ENCODE data around the gene RTP1. TPM values are rescaled to one million over a fixed set of nuclear protein-coding genes. Genes with fewer than 3 reads are reported as not detected.
A peak's percentile ranks its signal among the peaks of the same experiment; 100 is the strongest.

Gene RTP1
- total RNA-seq, 1 donor from 2014 or later = not detected

DNA sequence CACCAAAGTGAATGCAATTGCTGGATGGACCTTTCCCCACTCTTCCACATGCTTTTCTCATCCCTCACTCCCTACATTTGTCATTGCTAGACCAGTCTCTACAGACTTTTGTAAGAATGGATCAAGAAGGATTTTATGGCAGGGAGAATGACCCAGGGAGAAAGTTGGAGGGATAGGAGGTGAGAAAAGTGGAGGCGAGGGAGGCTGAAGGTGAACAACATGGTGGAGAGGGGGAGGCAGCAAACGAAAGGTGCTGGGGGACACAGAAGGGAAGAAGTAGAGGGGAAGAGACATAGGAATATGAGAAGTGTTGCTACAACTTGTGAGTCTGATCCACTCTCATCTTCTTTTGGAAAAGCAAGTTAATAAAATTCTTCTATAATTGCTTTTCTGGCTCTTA, 24.4 kb upstream of the RTP1 start:
- TF ChIP-seq, protein P1, sequence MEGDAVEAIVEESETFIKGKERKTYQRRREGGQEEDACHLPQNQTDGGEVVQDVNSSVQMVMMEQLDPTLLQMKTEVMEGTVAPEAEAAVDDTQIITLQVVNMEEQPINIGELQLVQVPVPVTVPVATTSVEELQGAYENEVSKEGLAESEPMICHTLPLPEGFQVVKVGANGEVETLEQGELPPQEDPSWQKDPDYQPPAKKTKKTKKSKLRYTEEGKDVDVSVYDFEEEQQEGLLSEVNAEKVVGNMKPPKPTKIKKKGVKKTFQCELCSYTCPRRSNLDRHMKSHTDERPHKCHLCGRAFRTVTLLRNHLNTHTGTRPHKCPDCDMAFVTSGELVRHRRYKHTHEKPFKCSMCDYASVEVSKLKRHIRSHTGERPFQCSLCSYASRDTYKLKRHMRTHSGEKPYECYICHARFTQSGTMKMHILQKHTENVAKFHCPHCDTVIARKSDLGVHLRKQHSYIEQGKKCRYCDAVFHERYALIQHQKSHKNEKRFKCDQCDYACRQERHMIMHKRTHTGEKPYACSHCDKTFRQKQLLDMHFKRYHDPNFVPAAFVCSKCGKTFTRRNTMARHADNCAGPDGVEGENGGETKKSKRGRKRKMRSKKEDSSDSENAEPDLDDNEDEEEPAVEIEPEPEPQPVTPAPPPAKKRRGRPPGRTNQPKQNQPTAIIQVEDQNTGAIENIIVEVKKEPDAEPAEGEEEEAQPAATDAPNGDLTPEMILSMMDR (IDR thresholded peaks at IDR 0.05; ENCODE audit: unreplicated experiment) = no peak
- no peak for DNase-seq (ENCODE audit: low spot score)
- Mint-ChIP-seq H3K9me3 (ENCODE audit: unreplicated experiment) (no peaks in the 10 kb centered on the region), H3K36me3 (ENCODE audit: low read depth, unreplicated experiment) (no peaks in the 10 kb centered on the region), H3K4me1 (ENCODE audit: unreplicated experiment) (no peaks in the 10 kb centered on the region), H3K27ac (ENCODE audit: unreplicated experiment) (no peak overlapping the region), H3K4me3 (ENCODE audit: unreplicated experiment) (no peak overlapping the region), H3K27me3 (ENCODE audit: unreplicated experiment) (peaks cover 3% of the 10 kb centered on the region)

DNA sequence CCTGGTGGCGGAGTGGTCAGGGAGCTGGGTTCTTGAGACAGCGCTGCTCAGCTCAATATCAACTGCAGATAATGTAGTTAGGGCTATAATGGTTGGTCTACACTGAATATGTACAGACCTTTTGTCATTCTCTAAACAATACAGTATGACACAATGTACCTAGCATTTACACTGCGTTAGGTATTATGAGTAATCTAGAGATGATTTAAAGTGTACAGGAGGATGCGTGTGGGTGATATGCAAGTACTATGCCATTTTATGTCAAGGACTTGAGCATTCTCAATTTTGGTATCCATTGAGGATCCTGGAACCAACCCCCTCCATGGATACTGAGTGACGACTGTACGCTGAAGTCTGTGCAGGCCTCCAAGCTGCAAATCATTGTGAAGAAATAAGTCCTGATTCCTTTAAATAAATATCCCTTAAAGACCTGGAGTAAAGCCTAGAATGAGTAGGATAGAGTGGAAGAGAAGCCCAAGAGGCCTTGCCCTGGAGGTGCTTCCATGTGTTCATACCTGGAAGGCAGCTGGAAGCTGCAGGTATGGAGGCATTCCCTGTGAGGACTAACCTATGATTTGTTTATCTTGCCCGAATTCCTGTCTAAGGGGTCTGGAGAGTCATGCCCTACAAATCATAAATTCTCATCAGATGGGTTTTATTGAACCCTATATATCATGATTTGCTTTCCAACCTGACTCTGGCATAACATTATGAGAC, 15.7 kb upstream of the RTP1 start:
- DNase-seq (ENCODE audit: low spot score) = no peak
- Mint-ChIP-seq H3K9me3 (ENCODE audit: unreplicated experiment) (no peaks in the 10 kb centered on the region), H3K36me3 (ENCODE audit: low read depth, unreplicated experiment) (no peaks in the 10 kb centered on the region), H3K27ac (ENCODE audit: unreplicated experiment) (no peak overlapping the region), H3K4me1 (ENCODE audit: unreplicated experiment) (peaks cover 2% of the 10 kb centered on the region), H3K4me3 (ENCODE audit: unreplicated experiment) (no peak overlapping the region), H3K27me3 (ENCODE audit: unreplicated experiment) (peaks cover 7% of the 10 kb centered on the region)
- TF ChIP-seq, protein P1 (IDR thresholded peaks at IDR 0.05; ENCODE audit: unreplicated experiment) = no peak

DNA sequence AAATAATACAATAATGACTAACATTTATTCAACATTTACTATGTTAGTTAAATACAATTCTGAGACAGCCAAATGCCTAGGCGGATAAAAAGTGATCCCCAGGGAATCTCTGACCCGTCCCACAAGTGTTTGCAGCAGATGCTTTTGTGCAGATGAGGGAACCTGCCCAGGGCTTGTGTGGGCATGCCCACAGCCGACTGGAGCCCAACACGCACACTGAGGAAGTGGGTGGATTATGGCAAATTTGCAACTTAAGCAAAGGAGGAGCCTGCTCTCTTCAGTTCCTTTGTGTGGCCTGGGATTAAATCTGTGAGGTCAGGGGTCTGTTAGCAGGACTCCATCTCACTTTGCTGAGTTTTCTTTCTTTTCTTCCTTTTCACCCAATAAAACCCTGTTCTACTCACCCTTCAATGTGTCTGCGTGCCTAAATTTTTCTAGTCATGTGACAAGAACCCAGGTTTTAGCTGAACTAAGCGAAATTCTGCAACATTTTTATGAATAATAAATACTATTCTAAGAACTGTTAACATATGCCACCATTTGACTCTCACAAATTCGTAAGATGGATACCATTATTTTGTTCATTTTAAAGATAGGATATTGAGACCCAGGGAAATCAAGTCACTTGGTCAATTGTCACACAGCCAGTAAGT, 13.9 kb upstream of the RTP1 start:
- H3K4me1 Mint-ChIP-seq (ENCODE audit: unreplicated experiment) = peaks cover 2% of the 10 kb centered on the region
- DNase-seq (ENCODE audit: low spot score) = no peak
- no peaks in the 10 kb centered on the region for H3K36me3 Mint-ChIP-seq (ENCODE audit: low read depth, unreplicated experiment)
- no peak overlapping the region for H3K27ac Mint-ChIP-seq (ENCODE audit: unreplicated experiment)
- TF ChIP-seq, protein P1 (IDR thresholded peaks at IDR 0.05; ENCODE audit: unreplicated experiment) = no peak
- no peak overlapping the region for H3K4me3 Mint-ChIP-seq (ENCODE audit: unreplicated experiment)
- no peaks in the 10 kb centered on the region for H3K9me3 Mint-ChIP-seq (ENCODE audit: unreplicated experiment)
- peaks cover 7% of the 10 kb centered on the region for H3K27me3 Mint-ChIP-seq (ENCODE audit: unreplicated experiment)

DNA sequence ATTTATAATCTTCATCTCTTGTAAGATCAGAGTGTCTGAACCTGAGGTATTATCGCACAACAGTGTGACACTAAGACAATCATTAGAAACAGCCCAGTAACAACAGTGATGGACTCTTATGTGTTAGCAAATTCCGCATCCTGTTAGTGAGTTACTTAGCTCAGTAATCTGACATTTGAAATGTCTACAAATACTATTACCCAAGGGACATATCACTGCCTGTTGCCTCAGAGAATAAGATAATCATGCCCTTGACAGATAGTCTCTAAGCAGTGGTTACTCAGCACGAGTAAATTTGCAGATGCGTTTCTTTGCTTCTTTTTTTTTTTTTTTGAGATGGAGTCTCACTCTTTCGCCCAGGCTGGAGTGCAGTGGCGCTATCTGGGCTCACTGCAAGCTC, 13.4 kb upstream of the RTP1 start:
- Mint-ChIP-seq H3K4me3 (ENCODE audit: unreplicated experiment) (no peak overlapping the region), H3K4me1 (ENCODE audit: unreplicated experiment) (peaks cover 2% of the 10 kb centered on the region), H3K27ac (ENCODE audit: unreplicated experiment) (no peak overlapping the region), H3K36me3 (ENCODE audit: low read depth, unreplicated experiment) (no peaks in the 10 kb centered on the region), H3K9me3 (ENCODE audit: unreplicated experiment) (no peaks in the 10 kb centered on the region), H3K27me3 (ENCODE audit: unreplicated experiment) (peaks cover 7% of the 10 kb centered on the region)
- no peak for DNase-seq (ENCODE audit: low spot score)
- TF ChIP-seq, protein P1 (IDR thresholded peaks at IDR 0.05; ENCODE audit: unreplicated experiment) = no peak

DNA sequence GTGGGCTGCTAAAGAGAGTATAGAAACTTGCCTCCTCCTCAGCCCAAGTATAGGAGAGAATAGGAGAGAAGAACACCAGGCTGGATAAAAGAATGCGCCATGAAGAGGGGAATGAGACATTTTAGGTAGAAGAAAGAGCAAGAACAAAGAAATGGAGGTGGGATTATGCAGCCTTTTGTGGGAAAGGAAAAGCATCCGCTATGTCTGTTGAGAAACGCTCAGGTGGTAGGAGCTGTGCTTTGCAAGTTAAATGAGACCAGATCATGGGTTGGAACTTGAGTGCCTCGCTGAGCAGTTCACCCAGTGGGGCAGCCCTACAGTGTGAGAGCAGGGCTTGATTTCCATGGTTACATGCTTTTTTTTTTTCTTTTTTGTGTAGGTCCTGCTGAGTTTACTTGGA, 11.5 kb upstream of the RTP1 start:
- H3K4me1 Mint-ChIP-seq (ENCODE audit: unreplicated experiment) = peaks cover 2% of the 10 kb centered on the region
- H3K4me3 Mint-ChIP-seq (ENCODE audit: unreplicated experiment) = no peak overlapping the region
- no peaks in the 10 kb centered on the region for H3K9me3 Mint-ChIP-seq (ENCODE audit: unreplicated experiment)
- no peaks in the 10 kb centered on the region for H3K36me3 Mint-ChIP-seq (ENCODE audit: low read depth, unreplicated experiment)
- H3K27ac Mint-ChIP-seq (ENCODE audit: unreplicated experiment) = peak overlapping the region; percentile 68
- DNase-seq (ENCODE audit: low spot score) = no peak
- TF ChIP-seq, protein P1 (IDR thresholded peaks at IDR 0.05; ENCODE audit: unreplicated experiment) = no peak
- peaks cover 3% of the 10 kb centered on the region for H3K27me3 Mint-ChIP-seq (ENCODE audit: unreplicated experiment)
